Prostate gland (tissue), 2 donors: ENCODE data around the gene MAPK8IP3. TPM values are rescaled to one million over a fixed set of nuclear protein-coding genes. Genes with fewer than 3 reads are reported as not detected.

Source experiments
- DNase-seq: peaks from one replicate; pipeline ENCODE4 v3.0.0-alpha.2; 2019; ENCODE audit warnings: low spot score
- H3K27ac ChIP-seq, 2 donors: fragments of 200-600 bp; sonication (generic); 2 replicates each; pipeline ENCODE4 v1.5.1; 2017 to 2019
- H3K27me3 ChIP-seq: fragments of 200-600 bp; sonication (generic); replicated peaks from 2 replicates; pipeline ENCODE4 v1.5.1; 2019; ENCODE audit not compliant: insufficient read depth
- H3K36me3 ChIP-seq, 2 donors: fragments of 200-600 bp; sonication (generic); 1 replicate in 1 of 2; 2 replicates in 1 of 2; pipeline versions ENCODE4 v1.5.1 to v1.8.1; 2017 to 2019
- H3K4me1 ChIP-seq: fragments of 200-600 bp; sonication (generic); replicated peaks from 2 replicates; pipeline ENCODE4 v1.5.1; 2019
- H3K4me3 ChIP-seq, 2 donors: fragments of 200-600 bp; sonication (generic); 2 replicates each; pipeline ENCODE4 v1.5.1; 2017 to 2019
- H3K9me3 ChIP-seq: fragments of 200-600 bp; sonication (generic); 2 replicates; pipeline ENCODE4 v1.5.1; 2017
- POLR2A ChIP-seq: fragments of 450-650 bp; IDR thresholded peaks from one replicate; pipeline ENCODE4 v1.6.1; 2016; ENCODE audit warnings: antibody characterized with exemption, mild to moderate bottlenecking
- POLR2AphosphoS5 ChIP-seq: sonication (generic); formaldehyde crosslinking; IDR thresholded peaks from one replicate; pipeline ENCODE4 v1.6.1; 2017; ENCODE audit warnings: antibody characterized with exemption
- WGBS: methylation state at CpG from one replicate; pipeline ENCODE4 v1.1.5; 2018; 5-methylcytosine and 5-hydroxymethylcytosine counted together
- intact Hi-C: fragments of 100-400 bp; cut with DNase I; formaldehyde crosslinking; loops from one replicate; pipeline ENCODE4 v1.14.2; 2022
- total RNA-seq, 2 donors: library from RNA; depleted of rRNA; stranded (reverse); fragments of >200 nt; gene quantifications; one replicate each; pipeline ENCODE4 v1.1.0, GENCODE V29; 2016
- TF ChIP-seq, protein P1 (sequence below), 4 experiments: fragments of 200-600 bp in 2 of 4; fragments of 450-650 bp in 2 of 4; sonication (generic) in 2 of 4; IDR thresholded peaks; 1 replicate in 3 of 4; 2 replicates in 1 of 4; pipeline ENCODE4 v1.5.1; 2016 to 2019; ENCODE audit warnings: antibody characterized with exemption in 4 of 4, mild to moderate bottlenecking in 2 of 4, moderate library complexity in 2 of 4

Gene MAPK8IP3
- total RNA-seq, 2 donors from 2014 or later = 56.0 to 157 TPM

DNA sequence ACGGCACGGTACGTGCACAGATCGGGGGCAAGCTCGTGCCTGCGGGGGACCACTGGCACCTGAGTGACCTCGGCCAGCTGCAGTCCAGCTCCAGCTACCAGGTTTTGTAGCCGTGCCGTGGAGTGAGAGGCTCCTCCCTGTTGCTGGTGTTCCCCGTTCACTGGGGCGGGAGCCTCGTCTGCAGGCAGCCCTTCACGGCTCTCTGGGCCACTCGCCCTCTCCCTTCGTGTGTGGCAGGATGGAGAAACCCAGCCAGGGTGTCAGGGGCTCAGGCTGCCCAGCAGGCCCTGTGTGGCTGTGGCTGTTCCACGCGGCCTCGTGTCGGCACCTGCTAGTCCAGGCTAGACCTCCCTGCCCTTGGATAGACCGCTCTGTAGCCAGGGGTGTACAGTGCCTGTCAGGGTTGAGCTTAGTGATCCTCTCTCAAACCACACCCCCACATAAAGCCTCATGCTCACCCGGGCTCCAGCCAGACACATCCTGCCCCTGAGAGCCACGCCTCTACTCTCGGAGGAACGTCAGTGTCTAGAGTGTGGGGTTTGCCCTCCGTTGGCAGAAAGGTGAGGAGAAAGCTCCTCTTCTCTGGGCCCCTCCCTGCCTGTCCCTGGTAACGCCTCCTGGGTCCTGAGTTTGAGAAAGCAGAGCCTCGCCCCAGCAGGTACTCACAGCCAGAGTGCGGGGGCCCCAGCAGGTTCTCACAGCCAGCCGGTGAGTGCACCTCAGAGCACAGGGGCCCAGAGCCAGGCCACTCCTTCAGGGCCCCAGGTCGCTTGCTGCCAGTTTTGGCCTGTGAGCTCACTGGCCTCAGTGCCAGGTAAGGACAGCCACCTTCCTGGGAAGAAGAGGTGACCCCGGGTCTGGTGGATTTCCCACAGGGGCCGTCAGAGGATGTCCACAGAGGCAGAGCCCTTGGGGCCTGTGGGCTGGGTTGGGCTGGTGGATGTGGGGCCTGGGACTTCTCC lies 37.7 kb downstream of the MAPK8IP3 start:
- TF ChIP-seq, protein P1, sequence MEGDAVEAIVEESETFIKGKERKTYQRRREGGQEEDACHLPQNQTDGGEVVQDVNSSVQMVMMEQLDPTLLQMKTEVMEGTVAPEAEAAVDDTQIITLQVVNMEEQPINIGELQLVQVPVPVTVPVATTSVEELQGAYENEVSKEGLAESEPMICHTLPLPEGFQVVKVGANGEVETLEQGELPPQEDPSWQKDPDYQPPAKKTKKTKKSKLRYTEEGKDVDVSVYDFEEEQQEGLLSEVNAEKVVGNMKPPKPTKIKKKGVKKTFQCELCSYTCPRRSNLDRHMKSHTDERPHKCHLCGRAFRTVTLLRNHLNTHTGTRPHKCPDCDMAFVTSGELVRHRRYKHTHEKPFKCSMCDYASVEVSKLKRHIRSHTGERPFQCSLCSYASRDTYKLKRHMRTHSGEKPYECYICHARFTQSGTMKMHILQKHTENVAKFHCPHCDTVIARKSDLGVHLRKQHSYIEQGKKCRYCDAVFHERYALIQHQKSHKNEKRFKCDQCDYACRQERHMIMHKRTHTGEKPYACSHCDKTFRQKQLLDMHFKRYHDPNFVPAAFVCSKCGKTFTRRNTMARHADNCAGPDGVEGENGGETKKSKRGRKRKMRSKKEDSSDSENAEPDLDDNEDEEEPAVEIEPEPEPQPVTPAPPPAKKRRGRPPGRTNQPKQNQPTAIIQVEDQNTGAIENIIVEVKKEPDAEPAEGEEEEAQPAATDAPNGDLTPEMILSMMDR (IDR thresholded peaks at IDR 0.05) = no peak
- TF ChIP-seq POLR2A (no peak), POLR2AphosphoS5 (no peak)
- WGBS = 87% methylated on average over 29 of the region's 32 CpGs
- intact Hi-C loops = no loop called here

DNA sequence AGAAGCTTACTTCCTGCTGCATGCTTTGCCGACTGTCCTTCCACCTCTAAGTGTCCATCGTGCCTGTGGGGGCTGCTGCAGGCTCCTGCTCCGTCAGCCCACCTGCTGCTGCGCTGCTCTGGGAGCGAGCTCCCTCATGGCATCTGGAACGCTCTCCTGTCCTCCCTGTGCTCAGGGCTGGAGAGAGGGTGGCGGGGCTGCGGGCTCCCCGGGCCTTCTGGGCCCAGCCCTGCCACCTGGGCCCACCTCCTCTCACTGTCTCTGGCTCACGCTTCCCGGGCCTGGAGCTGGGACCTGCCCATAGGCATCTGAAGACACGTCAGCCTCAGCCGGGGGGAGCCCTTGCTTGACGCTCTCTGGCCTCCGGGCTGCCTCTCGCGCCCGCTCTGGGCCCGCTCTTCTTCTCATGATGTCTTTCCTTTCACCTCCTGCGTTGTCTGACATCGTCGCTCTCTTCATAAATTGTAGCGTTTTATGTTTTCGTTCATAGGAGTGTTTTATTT lies 38.4 kb downstream of the MAPK8IP3 start:
- Histone ChIP-seq H3K27me3 (no peaks in the 10 kb centered on the region), H3K9me3 (no peaks in the 10 kb centered on the region), H3K27ac (no peak overlapping the region), H3K4me3 (no peak overlapping the region), H3K4me1 (no peaks in the 10 kb centered on the region), H3K36me3 (peaks cover 6 to 7% of the 10 kb centered on the region in 2 donors)
- TF ChIP-seq, protein P1 (IDR thresholded peaks at IDR 0.05) = no peak
- no peak for TF ChIP-seq POLR2AphosphoS5
- TF ChIP-seq POLR2A = no peak
- intact Hi-C loops = no loop called here
- 88% methylated on average over 24 of the region's 24 CpGs for WGBS
- no peak for DNase-seq

More for the DNA sequence above, 37.7 kb downstream of the MAPK8IP3 start:
- no peaks in the 10 kb centered on the region for H3K4me1 ChIP-seq
- DNase-seq = no peak
- no peak overlapping the region for H3K27ac ChIP-seq
- peaks cover 6 to 7% of the 10 kb centered on the region in 2 donors for H3K36me3 ChIP-seq
- H3K27me3 ChIP-seq = no peaks in the 10 kb centered on the region
- H3K9me3 ChIP-seq = no peaks in the 10 kb centered on the region
- no peak overlapping the region for H3K4me3 ChIP-seq

DNA sequence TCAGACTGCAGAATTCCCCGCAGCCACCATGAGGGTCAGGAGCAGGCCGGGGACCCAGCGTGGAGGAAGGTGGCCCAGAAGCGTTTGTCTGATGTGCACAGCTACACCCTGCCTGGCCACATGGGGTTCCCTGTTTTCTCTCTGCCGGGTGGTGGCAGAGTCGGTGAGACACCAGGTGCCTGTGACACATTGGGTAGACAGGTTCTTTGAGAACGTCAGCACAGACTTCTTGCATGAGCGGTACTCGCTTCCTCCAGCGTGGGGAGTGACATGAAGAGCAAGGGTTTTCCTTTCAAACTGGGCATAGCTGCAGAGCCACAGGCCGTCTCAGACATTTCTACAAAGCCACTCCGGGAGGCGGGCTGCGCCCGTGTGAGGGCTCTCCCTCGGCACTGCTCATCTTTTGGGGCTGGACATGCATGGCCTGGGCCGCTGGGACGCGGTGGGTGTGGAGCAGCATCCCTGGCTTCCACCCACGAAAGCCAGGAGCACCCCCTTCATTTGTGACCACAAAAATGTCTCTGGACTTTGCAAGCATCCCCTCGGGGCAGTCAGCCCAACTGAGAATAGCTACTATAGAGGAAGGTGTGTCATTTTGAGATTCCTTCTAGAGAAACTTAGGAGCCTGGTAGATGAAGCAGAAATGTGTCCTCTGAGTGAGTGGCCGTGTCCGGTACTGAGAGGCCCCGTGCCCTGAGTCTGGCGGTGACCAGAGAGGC lies 39.3 kb downstream of the MAPK8IP3 start:
- Histone ChIP-seq H3K4me1 (no peaks in the 10 kb centered on the region), H3K4me3 (no peak overlapping the region), H3K9me3 (no peaks in the 10 kb centered on the region), H3K27me3 (no peaks in the 10 kb centered on the region), H3K36me3 (peaks cover 6 to 7% of the 10 kb centered on the region in 2 donors), H3K27ac (no peak overlapping the region)
- intact Hi-C loops = no loop called here
- TF ChIP-seq POLR2A (no peak), POLR2AphosphoS5 (no peak)
- TF ChIP-seq, protein P1 (IDR thresholded peaks at IDR 0.05) = no peak
- 85% methylated on average over 25 of the region's 25 CpGs for WGBS
- DNase-seq = no peak

DNA sequence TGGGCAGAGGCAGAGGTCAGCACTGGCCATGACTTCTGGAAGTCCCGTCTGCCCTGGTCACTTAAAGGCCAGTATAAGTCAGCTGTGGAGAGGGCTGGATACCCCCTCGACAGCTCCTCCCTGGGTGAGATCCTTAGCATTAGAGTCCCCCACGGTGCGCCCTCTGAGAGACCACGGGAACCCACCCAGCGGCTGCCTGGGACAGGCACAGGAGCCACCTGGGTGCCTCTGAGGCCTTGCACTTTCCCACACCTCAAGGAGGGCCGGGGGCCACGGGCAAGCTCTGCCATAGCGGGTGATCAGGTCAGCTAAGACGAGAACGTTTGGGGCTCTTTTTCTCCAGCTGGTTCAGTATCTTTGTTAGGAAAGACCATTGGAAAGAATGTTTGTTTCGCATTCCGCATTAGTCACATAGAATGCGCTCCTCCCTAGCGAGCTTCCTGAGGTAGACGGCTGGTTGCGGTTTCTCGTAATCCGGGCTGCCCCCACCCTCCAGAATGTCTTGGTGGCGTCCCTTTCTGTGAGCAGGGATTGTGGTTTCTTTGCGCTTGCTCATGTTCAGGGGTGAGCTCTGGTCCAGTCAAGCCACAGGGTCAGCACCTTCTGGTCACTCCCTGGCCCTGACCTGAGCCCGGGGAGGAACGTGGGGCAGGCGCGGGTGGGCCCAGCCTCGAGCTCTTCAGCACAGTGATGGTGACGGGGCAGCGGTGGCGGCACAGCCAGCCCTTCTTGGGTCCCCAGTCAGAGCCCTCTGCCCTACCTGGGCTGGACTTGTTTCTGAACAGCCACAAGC lies 40.1 kb downstream of the MAPK8IP3 start:
- Histone ChIP-seq H3K27me3 (no peaks in the 10 kb centered on the region), H3K36me3 (peaks cover 7 to 10% of the 10 kb centered on the region in 2 donors), H3K4me3 (no peak overlapping the region), H3K27ac (no peak overlapping the region), H3K9me3 (no peaks in the 10 kb centered on the region), H3K4me1 (no peaks in the 10 kb centered on the region)
- 90% methylated on average over 26 of the region's 29 CpGs for WGBS
- DNase-seq = no peak
- intact Hi-C loops = no loop called here
- TF ChIP-seq, protein P1 (IDR thresholded peaks at IDR 0.05) = no peak
- TF ChIP-seq POLR2A = no peak
- TF ChIP-seq POLR2AphosphoS5 = no peak
